SU-DHL-6 (cell line): ENCODE measurements around the gene SFT2D3.

Source experiments
- CTCF ChIP-seq: fragments of 200-600 bp; sonication (generic); IDR thresholded peaks from one replicate; pipeline ENCODE4 v1.5.1; 2017; ENCODE audit warnings: antibody characterized with exemption, mild to moderate bottlenecking, low read length, moderate library complexity; ENCODE audit not compliant: insufficient read depth, poor library complexity, severe bottlenecking
- EZH2phosphoT487 ChIP-seq: fragments of 200-600 bp; sonication (generic), shearing (Covaris generic); conservative IDR thresholded peaks from 2 replicates; pipeline ENCODE4 v1.6.1; 2018; ENCODE audit warnings: mild to moderate bottlenecking, antibody characterized with exemption, low read length, moderate library complexity, mixed read lengths

GRCh38 chr2:127697482-127698180, 3.7 kb upstream of the SFT2D3 start:
- TF ChIP-seq CTCF (no peak), EZH2phosphoT487 (no peak)
